Central memory CD4-positive, alpha-beta T cell (primary cell): Measurements from ENCODE around the gene HDGFL1.

Experiments used
- DNase-seq: peaks from one replicate; pipeline ENCODE4 v3.0.0; 2022

HDGFL1 gene

DNA sequence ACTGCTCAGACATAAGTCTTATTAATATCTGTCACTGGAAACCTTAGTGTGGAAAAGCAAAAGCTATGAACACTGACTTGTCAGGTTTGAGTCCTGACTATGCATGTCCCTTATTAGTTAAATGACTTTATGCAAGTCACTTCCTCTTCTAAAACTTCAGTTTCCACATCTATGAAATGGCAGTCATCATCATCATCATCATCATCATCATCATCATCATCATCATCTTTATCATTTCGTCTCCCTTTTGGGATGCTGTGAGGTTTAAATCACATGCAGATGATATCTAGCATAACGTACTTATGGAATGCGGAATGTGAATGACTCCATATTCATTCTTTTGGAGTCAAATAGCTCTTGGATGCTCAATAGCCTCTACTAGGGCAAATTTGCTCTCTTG is 24.5 kb downstream of the HDGFL1 start:
- DNase-seq = no peak

DNA sequence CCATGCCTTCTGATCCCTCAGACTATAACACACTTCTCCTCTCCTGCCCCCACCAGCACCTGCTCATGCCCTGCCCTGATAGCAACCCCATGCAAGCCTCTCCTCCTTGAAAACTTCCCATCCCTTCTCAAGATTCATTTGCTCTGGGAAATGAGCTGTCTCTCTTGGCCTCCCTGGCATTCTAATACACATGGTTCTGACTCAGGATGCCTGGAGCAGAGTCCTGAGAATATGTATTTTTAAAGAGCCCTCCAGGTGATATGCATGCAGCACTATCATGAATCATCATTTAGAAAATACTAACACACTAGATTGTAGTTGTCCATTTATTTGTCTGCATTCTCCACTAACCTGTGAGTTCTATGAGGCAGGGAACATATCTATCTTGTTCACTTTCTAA is 26.6 kb downstream of the HDGFL1 start:
- no peak for DNase-seq

DNA sequence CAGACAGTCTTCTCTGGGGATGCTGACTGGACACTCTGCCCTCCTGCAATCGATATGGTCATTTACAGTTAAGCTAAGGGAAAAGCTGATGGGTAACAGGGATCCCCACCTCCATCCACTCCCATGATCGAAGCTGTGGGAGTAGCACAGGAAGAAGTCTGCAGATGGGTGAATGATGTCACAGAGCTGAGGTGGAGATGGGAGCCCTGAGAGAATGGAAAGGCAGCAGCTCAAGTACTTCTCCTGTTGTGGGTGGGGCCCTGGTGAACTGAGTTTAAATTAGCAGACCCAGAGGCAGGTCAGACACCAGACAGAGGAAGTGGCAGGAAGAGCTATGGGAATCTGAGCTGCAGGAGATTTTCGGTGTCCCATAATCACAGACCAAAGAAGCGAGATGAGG is 29.0 kb downstream of the HDGFL1 start:
- no peak for DNase-seq

DNA sequence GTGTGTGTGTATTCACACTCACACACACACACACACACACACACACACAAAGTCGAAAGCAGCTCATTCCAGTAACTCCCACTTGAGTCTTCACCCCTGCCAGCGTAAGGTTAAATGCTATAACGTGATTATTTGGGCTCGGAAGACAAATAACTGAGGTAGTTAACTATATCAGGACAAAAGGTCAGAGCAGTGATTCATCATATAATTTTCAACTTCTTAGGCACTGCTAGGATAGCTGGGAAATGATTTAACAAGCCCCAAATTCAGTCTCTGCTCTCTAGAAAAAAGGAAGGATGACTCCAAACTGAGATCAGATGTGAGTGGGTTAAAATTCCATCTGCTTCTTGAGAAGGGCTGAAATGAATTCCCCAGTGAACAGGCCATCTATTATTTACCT is 30.7 kb downstream of the HDGFL1 start:
- no peak for DNase-seq

DNA sequence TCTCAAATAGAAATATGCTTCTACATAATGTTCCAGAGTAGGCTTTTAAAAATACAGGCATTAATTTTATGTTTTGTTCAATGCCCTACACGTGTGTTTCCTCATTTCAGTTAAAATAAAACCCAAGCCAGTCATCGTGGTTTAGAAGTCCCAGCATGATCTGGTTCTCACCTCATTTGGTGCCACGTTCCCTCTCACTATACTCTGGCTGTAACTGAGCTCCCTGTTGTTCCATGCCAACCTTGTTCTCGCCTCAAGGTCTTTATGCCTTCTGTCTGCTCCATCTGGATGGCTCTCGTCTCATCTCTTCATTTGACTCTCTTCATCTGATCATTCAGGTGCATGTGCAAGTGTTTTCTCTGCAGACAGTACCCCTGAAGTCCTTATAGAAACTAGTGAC is 32.6 kb downstream of the HDGFL1 start:
- no peak for DNase-seq

DNA sequence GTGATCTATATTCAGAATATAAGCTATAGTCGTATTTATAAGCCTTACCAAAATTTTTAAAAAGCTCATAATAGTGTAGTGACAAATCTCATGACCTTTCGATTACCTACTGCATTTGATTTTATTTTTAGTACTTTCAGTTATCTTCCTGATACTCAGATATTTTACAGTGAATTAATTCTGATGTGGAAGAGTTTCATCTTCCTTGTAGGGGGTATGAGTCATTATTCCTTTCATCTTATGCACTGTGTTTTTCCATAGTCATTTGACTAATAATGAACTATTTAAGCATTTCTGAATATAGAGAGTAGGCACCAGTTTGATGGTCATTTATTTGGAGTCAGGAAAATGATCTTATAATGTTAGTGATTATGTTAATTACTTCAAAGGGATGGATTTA is 36.4 kb downstream of the HDGFL1 start:
- no peak for DNase-seq

DNA sequence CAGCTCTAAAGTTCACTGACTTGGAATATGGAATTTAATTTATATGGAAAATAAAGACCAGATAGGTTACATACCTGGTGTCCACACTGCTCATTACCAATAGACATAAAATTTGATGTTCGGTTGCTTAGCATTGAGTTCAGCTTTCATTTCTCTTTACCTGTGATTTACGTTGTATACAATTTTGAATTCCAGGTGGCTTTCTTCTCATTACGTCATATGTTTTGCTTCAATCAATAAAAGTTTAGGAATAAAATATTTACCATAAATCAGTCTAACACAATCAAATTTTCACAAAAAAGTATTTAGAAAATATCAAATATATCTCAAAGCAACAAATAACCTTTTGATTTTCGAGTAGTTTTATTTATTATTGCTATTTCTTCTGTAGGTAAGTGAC is 40.8 kb downstream of the HDGFL1 start:
- DNase-seq = no peak

DNA sequence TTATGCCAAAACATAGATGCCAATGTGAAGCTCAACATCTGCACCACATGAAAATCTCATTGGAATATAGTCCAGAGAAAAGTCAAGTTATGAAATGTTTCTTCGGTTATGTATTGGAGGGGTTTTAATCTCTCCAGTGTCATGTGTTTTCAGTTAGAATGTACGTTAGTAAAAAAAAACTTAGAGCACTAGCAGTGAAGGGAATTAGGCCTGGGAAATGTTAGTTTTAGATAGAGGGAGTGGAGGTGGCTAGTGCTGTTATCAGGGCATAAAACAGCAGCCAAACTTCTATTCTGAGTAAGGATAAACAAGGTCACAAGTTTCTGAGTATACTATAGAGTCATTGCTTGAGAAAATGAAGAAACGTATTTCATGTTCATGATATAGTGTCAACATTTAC is 42.9 kb downstream of the HDGFL1 start:
- no peak for DNase-seq

DNA sequence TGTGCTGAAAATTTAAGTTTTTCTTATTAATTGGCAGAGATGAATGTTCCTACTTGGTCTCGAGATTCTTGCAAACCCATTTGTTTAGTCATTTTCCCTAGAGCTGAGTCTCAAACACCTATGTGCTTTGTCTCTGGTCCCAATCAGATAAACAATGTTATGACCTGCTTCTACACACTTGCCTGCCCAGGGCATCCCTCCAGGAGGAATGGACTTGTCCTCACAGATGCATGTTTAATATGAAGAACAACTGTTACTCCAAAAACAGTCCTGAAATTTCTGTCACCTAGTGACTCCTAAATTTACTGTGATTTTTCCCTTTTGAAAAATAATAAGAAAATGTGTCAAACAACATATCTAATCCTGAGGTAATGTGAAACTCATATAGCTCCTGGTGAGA is 43.7 kb downstream of the HDGFL1 start:
- no peak for DNase-seq

DNA sequence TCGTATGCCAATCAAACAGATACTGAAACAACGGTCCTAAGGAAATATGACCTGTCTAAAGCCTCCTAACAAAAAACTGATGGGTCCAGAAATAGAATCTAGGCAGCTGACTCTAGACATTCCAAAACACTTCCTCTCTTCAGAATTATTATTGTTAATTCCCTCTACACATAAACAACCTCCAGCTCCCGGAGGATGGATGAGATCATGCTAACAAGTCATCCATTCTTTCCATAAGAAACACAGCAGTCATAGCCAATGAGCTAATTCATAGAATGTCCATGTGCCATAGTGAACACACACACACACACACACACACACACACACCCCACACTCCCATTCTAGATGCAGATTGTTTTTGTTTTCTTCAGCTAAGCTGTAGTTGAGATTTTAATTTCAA is 44.3 kb downstream of the HDGFL1 start:
- DNase-seq = no peak

DNA sequence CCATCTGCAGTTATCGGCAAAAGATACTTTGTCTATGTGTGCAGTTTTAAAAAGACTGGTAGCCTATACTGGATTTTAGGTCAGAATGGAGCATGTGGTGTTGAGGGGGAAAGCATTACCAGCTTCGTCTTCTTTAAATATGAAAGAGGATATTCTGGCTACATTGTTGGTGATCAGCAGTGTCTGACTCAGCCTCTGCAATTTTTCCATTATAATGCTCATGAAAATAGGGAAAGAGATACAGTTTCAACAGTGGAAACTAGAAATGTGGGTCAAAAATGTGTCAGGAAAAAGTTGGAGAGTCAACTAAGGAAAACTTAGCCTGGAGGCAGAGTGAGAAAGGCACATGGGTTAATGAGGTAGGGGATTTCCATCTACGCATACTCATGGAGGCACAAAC is 45.2 kb downstream of the HDGFL1 start:
- no peak for DNase-seq

DNA sequence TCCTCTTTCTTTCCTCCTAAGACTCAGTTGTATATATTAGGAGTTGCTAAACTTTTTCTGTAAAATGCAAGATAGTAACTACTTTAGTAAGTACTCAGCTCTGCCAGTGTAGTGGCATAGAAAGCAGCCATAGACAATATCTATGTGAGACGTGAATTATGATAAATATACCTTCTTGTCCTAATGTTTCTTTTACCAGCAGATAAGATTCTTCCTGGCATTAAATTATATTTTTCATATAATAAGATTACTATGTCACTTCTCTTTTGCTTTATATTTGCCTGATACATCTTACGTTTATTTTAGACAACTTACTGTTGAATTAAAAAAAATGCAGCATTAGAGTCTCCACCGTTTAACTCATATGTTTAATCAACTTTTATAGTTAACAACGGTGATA is 51.7 kb downstream of the HDGFL1 start:
- no peak for DNase-seq
